Measurements from ENCODE around the gene CLK3. TPM values are rescaled to one million over a fixed set of nuclear protein-coding genes. Genes with fewer than 3 reads are reported as not detected.
A peak's percentile ranks its signal among the peaks of the same experiment; 100 is the strongest.
"Not testable (repeated sequence)": the region's sequence is repeated elsewhere in the genome, so short reads cannot be mapped to it uniquely, and the experiment has no call there.

The CLK3 gene
- total and polyA plus RNA-seq, 4 donors, result 23.8 to 70.3 (median 60.4) TPM

- no peaks in the 10 kb centered on the region for H3K27me3 ChIP-seq (ENCODE audit: control insufficient read depth, insufficient read depth, low read length)
- DNase-seq (ENCODE audit: low read depth in 4 of 6, low spot score in 6 of 6), result no peak
- H3K9me3 ChIP-seq (ENCODE audit: control insufficient read depth, insufficient read depth, low read length), result no peaks in the 10 kb centered on the region
- 88% methylated on average over 4 of the region's 5 CpGs for WGBS (ENCODE audit: insufficient coverage)
- peaks cover 11% of the 10 kb centered on the region for H3K4me1 ChIP-seq (ENCODE audit: control insufficient read depth, insufficient read depth, low read length)
- H3K36me3 ChIP-seq (ENCODE audit: control insufficient read depth, insufficient read depth, low read length), result peaks cover 6% of the 10 kb centered on the region
- no peak overlapping the region for H3K27ac ChIP-seq (ENCODE audit: low read depth, low read length)
- no peak overlapping the region for H3K4me3 ChIP-seq (ENCODE audit: low read depth, low read length)
Measured at GRCh38 chr15:74648051-74648842, 32.6 kb downstream of the CLK3 start.

- no peaks in the 10 kb centered on the region for H3K36me3 ChIP-seq (ENCODE audit: control insufficient read depth, insufficient read depth, low read length)
- peaks cover 16% of the 10 kb centered on the region for H3K4me1 ChIP-seq (ENCODE audit: control insufficient read depth, insufficient read depth, low read length)
- DNase-seq (ENCODE audit: low read depth in 4 of 6, low spot score in 6 of 6), result peak in 4 of 6 donors; percentile 35 to 73 (median 56)
- H3K9me3 ChIP-seq (ENCODE audit: control insufficient read depth, insufficient read depth, low read length), result no peaks in the 10 kb centered on the region
- WGBS (ENCODE audit: insufficient coverage), result 20% methylated on average over 1 of the region's 3 CpGs
- no peaks in the 10 kb centered on the region for H3K27me3 ChIP-seq (ENCODE audit: control insufficient read depth, insufficient read depth, low read length)
- H3K27ac ChIP-seq (ENCODE audit: low read depth, low read length), result no peak overlapping the region
- no peak overlapping the region for H3K4me3 ChIP-seq (ENCODE audit: low read depth, low read length)
Measured at GRCh38 chr15:74651242-74651741, 35.7 kb downstream of the CLK3 start.

GRCh38 chr15:74653426-74654102, 37.9 kb downstream of the CLK3 start:
- 78% methylated on average over 2 of the region's 7 CpGs for WGBS (ENCODE audit: insufficient coverage)
- Histone ChIP-seq H3K9me3 (ENCODE audit: control insufficient read depth, insufficient read depth, low read length) (no peaks in the 10 kb centered on the region), H3K27me3 (ENCODE audit: control insufficient read depth, insufficient read depth, low read length) (no peaks in the 10 kb centered on the region), H3K4me1 (ENCODE audit: control insufficient read depth, insufficient read depth, low read length) (peaks cover 22% of the 10 kb centered on the region), H3K27ac (ENCODE audit: low read depth, low read length) (no peak overlapping the region), H3K36me3 (ENCODE audit: control insufficient read depth, insufficient read depth, low read length) (no peaks in the 10 kb centered on the region), H3K4me3 (ENCODE audit: low read depth, low read length) (no peak overlapping the region)
- no peak for DNase-seq (ENCODE audit: low read depth in 4 of 6, low spot score in 6 of 6)

GRCh38 chr15:74655424-74655823, 39.8 kb downstream of the CLK3 start:
- no peak overlapping the region for H3K27ac ChIP-seq (ENCODE audit: low read depth, low read length)
- no peak for DNase-seq (ENCODE audit: low read depth in 4 of 6, low spot score in 6 of 6)
- 80% methylated on average over 7 of the region's 7 CpGs for WGBS (ENCODE audit: insufficient coverage)
- H3K36me3 ChIP-seq (ENCODE audit: control insufficient read depth, insufficient read depth, low read length), result no peaks in the 10 kb centered on the region
- peaks cover 22% of the 10 kb centered on the region for H3K4me1 ChIP-seq (ENCODE audit: control insufficient read depth, insufficient read depth, low read length)
- H3K27me3 ChIP-seq (ENCODE audit: control insufficient read depth, insufficient read depth, low read length), result no peaks in the 10 kb centered on the region
- no peaks in the 10 kb centered on the region for H3K9me3 ChIP-seq (ENCODE audit: control insufficient read depth, insufficient read depth, low read length)
- H3K4me3 ChIP-seq (ENCODE audit: low read depth, low read length), result no peak overlapping the region

GRCh38 chr15:74656935-74657535, 41.4 kb downstream of the CLK3 start:
- 79% methylated on average over 3 of the region's 6 CpGs for WGBS (ENCODE audit: insufficient coverage)
- Histone ChIP-seq H3K4me3 (ENCODE audit: low read depth, low read length) (no peak overlapping the region), H3K36me3 (ENCODE audit: control insufficient read depth, insufficient read depth, low read length) (peaks cover 3% of the 10 kb centered on the region), H3K27me3 (ENCODE audit: control insufficient read depth, insufficient read depth, low read length) (no peaks in the 10 kb centered on the region), H3K4me1 (ENCODE audit: control insufficient read depth, insufficient read depth, low read length) (peaks cover 16% of the 10 kb centered on the region), H3K9me3 (ENCODE audit: control insufficient read depth, insufficient read depth, low read length) (no peaks in the 10 kb centered on the region), H3K27ac (ENCODE audit: low read depth, low read length) (no peak overlapping the region)
- peak in 1 of 6 donors; percentile 44 for DNase-seq (ENCODE audit: low read depth in 4 of 6, low spot score in 6 of 6)

GRCh38 chr15:74657846-74658245, 42.2 kb downstream of the CLK3 start:
- H3K27ac ChIP-seq (ENCODE audit: low read depth, low read length), result no peak overlapping the region
- WGBS (ENCODE audit: insufficient coverage), result 94% methylated on average over 3 of the region's 3 CpGs

GRCh38 chr15:74661280-74661679, 45.6 kb downstream of the CLK3 start:
- DNase-seq (ENCODE audit: low read depth in 4 of 6, low spot score in 6 of 6); H3K27me3 ChIP-seq (ENCODE audit: control insufficient read depth, insufficient read depth, low read length); H3K36me3 ChIP-seq (ENCODE audit: control insufficient read depth, insufficient read depth, low read length); H3K9me3 ChIP-seq (ENCODE audit: control insufficient read depth, insufficient read depth, low read length); H3K27ac ChIP-seq (ENCODE audit: low read depth, low read length); H3K4me3 ChIP-seq (ENCODE audit: low read depth, low read length); H3K4me1 ChIP-seq (ENCODE audit: control insufficient read depth, insufficient read depth, low read length): not testable (repeated sequence)
- WGBS (ENCODE audit: insufficient coverage), result 91% methylated on average over 6 of the region's 8 CpGs

More at GRCh38 chr15:74657846-74658245, 42.2 kb downstream of the CLK3 start:
- H3K36me3 ChIP-seq (ENCODE audit: control insufficient read depth, insufficient read depth, low read length), result peaks cover 3% of the 10 kb centered on the region
- no peak overlapping the region for H3K4me3 ChIP-seq (ENCODE audit: low read depth, low read length)
- no peaks in the 10 kb centered on the region for H3K27me3 ChIP-seq (ENCODE audit: control insufficient read depth, insufficient read depth, low read length)
- H3K4me1 ChIP-seq (ENCODE audit: control insufficient read depth, insufficient read depth, low read length), result peaks cover 11% of the 10 kb centered on the region
- H3K9me3 ChIP-seq (ENCODE audit: control insufficient read depth, insufficient read depth, low read length), result no peaks in the 10 kb centered on the region
- DNase-seq (ENCODE audit: low read depth in 4 of 6, low spot score in 6 of 6), result no peak

GRCh38 chr15:74662064-74662860, 46.6 kb downstream of the CLK3 start:
- no peaks in the 10 kb centered on the region for H3K27me3 ChIP-seq (ENCODE audit: control insufficient read depth, insufficient read depth, low read length)
- no peak for DNase-seq (ENCODE audit: low read depth in 4 of 6, low spot score in 6 of 6)
- peaks cover 3% of the 10 kb centered on the region for H3K36me3 ChIP-seq (ENCODE audit: control insufficient read depth, insufficient read depth, low read length)
- peaks cover 2% of the 10 kb centered on the region for H3K4me1 ChIP-seq (ENCODE audit: control insufficient read depth, insufficient read depth, low read length)
- no peak overlapping the region for H3K4me3 ChIP-seq (ENCODE audit: low read depth, low read length)
- no peaks in the 10 kb centered on the region for H3K9me3 ChIP-seq (ENCODE audit: control insufficient read depth, insufficient read depth, low read length)
- 91% methylated on average over 2 of the region's 4 CpGs for WGBS (ENCODE audit: insufficient coverage)
- no peak overlapping the region for H3K27ac ChIP-seq (ENCODE audit: low read depth, low read length)

All from spinal cord (tissue), 10 donors.